ENCODE data around the gene ADCY3.

DNA sequence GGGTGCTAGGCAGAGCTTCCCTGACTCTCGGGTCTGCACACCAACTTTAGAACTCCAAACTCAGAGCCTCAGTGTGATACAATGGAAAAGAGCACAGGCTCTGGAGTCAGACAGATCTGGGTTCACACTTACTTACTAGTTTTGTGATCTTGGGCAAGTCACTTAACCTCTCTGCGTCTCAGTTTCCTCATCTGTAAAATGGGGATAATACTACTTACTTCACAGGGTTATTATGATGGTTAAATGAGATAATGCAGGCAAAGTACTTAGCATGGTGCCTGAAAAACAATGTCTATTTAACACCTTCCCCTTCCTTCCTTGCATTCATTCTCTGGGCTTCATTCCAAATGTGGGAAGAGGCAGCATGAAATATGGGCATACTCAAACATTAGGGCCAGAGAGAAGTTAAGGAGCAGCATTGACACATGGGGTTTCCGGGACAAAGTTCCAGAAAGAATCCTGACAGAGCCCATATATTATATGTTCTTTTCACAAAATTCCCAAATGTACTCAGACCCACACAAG lies 38.4 kb upstream of the ADCY3 start:
- TF ChIP-seq, protein P1, sequence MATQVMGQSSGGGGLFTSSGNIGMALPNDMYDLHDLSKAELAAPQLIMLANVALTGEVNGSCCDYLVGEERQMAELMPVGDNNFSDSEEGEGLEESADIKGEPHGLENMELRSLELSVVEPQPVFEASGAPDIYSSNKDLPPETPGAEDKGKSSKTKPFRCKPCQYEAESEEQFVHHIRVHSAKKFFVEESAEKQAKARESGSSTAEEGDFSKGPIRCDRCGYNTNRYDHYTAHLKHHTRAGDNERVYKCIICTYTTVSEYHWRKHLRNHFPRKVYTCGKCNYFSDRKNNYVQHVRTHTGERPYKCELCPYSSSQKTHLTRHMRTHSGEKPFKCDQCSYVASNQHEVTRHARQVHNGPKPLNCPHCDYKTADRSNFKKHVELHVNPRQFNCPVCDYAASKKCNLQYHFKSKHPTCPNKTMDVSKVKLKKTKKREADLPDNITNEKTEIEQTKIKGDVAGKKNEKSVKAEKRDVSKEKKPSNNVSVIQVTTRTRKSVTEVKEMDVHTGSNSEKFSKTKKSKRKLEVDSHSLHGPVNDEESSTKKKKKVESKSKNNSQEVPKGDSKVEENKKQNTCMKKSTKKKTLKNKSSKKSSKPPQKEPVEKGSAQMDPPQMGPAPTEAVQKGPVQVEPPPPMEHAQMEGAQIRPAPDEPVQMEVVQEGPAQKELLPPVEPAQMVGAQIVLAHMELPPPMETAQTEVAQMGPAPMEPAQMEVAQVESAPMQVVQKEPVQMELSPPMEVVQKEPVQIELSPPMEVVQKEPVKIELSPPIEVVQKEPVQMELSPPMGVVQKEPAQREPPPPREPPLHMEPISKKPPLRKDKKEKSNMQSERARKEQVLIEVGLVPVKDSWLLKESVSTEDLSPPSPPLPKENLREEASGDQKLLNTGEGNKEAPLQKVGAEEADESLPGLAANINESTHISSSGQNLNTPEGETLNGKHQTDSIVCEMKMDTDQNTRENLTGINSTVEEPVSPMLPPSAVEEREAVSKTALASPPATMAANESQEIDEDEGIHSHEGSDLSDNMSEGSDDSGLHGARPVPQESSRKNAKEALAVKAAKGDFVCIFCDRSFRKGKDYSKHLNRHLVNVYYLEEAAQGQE (IDR thresholded peaks at IDR 0.05; ENCODE audit: low read depth) = no peak
- no peak for TF ChIP-seq RAD21 (IDR thresholded peaks at IDR 0.05; ENCODE audit: low read depth)
- no peak for TF ChIP-seq CREB1 (IDR thresholded peaks at IDR 0.05; ENCODE audit: low read depth)
- TF ChIP-seq ZBTB7A (IDR thresholded peaks at IDR 0.05; ENCODE audit: low read depth) = no peak
- TF ChIP-seq EGR1 (IDR thresholded peaks at IDR 0.05) = no peak
- TF ChIP-seq TAF1 (IDR thresholded peaks at IDR 0.05; ENCODE audit: low read depth) = no peak
- TF ChIP-seq, protein P2, sequence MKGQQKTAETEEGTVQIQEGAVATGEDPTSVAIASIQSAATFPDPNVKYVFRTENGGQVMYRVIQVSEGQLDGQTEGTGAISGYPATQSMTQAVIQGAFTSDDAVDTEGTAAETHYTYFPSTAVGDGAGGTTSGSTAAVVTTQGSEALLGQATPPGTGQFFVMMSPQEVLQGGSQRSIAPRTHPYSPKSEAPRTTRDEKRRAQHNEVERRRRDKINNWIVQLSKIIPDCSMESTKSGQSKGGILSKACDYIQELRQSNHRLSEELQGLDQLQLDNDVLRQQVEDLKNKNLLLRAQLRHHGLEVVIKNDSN (IDR thresholded peaks at IDR 0.05) = no peak
- no peak for TF ChIP-seq EP300 (IDR thresholded peaks at IDR 0.05; ENCODE audit: borderline replicate concordance)
- TF ChIP-seq NFIC (IDR thresholded peaks at IDR 0.05) = no peak
- TF ChIP-seq TCF12 (IDR thresholded peaks at IDR 0.05; ENCODE audit: low read depth) = no peak
- TF ChIP-seq YY1 (IDR thresholded peaks at IDR 0.05; ENCODE audit: low read depth) = no peak
- TF ChIP-seq, protein P3, sequence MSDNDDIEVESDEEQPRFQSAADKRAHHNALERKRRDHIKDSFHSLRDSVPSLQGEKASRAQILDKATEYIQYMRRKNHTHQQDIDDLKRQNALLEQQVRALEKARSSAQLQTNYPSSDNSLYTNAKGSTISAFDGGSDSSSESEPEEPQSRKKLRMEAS (IDR thresholded peaks at IDR 0.05) = no peak
- no peak for TF ChIP-seq CEBPB (IDR thresholded peaks at IDR 0.05)
